Endothelial cell of umbilical vein (primary cell): ENCODE measurements around the gene ARF6. TPM values are rescaled to one million over a fixed set of nuclear protein-coding genes. Genes with fewer than 3 reads are reported as not detected.

ENCODE experiments used
- BruUV-seq: library from RNA; stranded (reverse); fragments of 400-500 nt; replicated peaks from 2 replicates; lab custom pipeline; 2021; lab: Mats Ljungman, UMichigan
- CTCF ChIA-PET: fragments of 300-600, 350-600 bp; sonication (Branson Sonifier 250); formaldehyde crosslinking; loops from one replicate; lab custom pipeline; 2021; ENCODE audit warnings: antibody characterized with exemption, inconsistent platforms; lab: Charles Lee
- POLR2A ChIA-PET: fragments of 300-600, 350-600 bp; sonication (Branson Sonifier 250); formaldehyde crosslinking; loops from one replicate; lab custom pipeline; 2021; ENCODE audit warnings: antibody characterized with exemption, inconsistent platforms; lab: Charles Lee
- DNase-seq: peaks from one replicate; pipeline ENCODE4 v3.0.0-alpha.2; 2011; ENCODE audit warnings: low read depth, low spot score
- FAIRE-seq: peaks from 2 replicates; lab custom pipeline; 2011; peaks lifted over from hg19 to GRCh38; lab: Jason Lieb, UNC
- H2AFZ ChIP-seq: 2 replicates; pipeline ENCODE4 v1.6.0; 2012; ENCODE audit warnings: low read depth, low read length, control low read depth, inconsistent platforms
- H3K27ac ChIP-seq: 2 replicates; pipeline ENCODE4 v1.5.1; 2011; ENCODE audit warnings: low read depth, mild to moderate bottlenecking, control low read depth, low read length, moderate library complexity; ENCODE audit not compliant: insufficient read depth
- H3K27me3 ChIP-seq, 2 experiments: 2 replicates each; pipeline versions ENCODE4 v1.6.0 to v1.6.1; 2011; ENCODE audit warnings: low read length in 2 of 2, mixed read lengths in 1 of 2; ENCODE audit not compliant: control insufficient read depth in 2 of 2, insufficient read depth in 2 of 2
- H3K36me3 ChIP-seq, 2 experiments: 2 replicates in 1 of 2; 3 replicates in 1 of 2; pipeline ENCODE4 v1.5.1; 2011; ENCODE audit warnings: low read length in 2 of 2, mild to moderate bottlenecking in 1 of 2, moderate library complexity in 1 of 2; ENCODE audit not compliant: control insufficient read depth in 2 of 2, insufficient read depth in 2 of 2; ENCODE audit errors: extremely low read depth in 1 of 2
- H3K4me1 ChIP-seq: 3 replicates; pipeline ENCODE4 v1.5.1; 2011; ENCODE audit warnings: mild to moderate bottlenecking, low read length; ENCODE audit not compliant: control insufficient read depth, insufficient read depth; ENCODE audit errors: extremely low read depth
- H3K4me2 ChIP-seq: 2 replicates; pipeline ENCODE4 v1.6.1; 2011; ENCODE audit warnings: low read length, control low read depth, mixed read lengths; ENCODE audit not compliant: insufficient read depth
- H3K4me3 ChIP-seq, 3 experiments: fragments of 200-600 bp in 1 of 3; sonication (generic), shearing (Covaris generic) in 1 of 3; replicated peaks in 1 of 3; 2 replicates each; pipeline ENCODE4 v1.5.1; 2011 to 2016; ENCODE audit warnings: control low read depth in 3 of 3, low read length in 3 of 3, mild to moderate bottlenecking in 2 of 3, inconsistent platforms in 1 of 3, low read depth in 1 of 3, moderate library complexity in 1 of 3; ENCODE audit not compliant: insufficient read depth in 1 of 3
- H3K79me2 ChIP-seq: 2 replicates; pipeline ENCODE4 v1.6.0; 2012; ENCODE audit warnings: low read length, inconsistent platforms; ENCODE audit not compliant: control insufficient read depth, insufficient read depth
- H3K9ac ChIP-seq: replicated peaks from 2 replicates; pipeline ENCODE3; 2011; ENCODE audit warnings: low read length, control low read depth; ENCODE audit not compliant: insufficient read depth; ENCODE audit errors: extremely low read depth
- H3K9me1 ChIP-seq: replicated peaks from 3 replicates; pipeline ENCODE4 v1.6.0; 2011; ENCODE audit warnings: mild to moderate bottlenecking, low read length; ENCODE audit not compliant: control insufficient read depth, insufficient read depth; ENCODE audit errors: extremely low read depth
- H3K9me3 ChIP-seq: replicated peaks from 2 replicates; pipeline ENCODE4 v1.5.1; 2012; ENCODE audit warnings: low read length, inconsistent platforms; ENCODE audit not compliant: control insufficient read depth, insufficient read depth
- H4K20me1 ChIP-seq: replicated peaks from 2 replicates; pipeline ENCODE3; 2011; ENCODE audit warnings: mild to moderate bottlenecking, low read length; ENCODE audit not compliant: control insufficient read depth, insufficient read depth; ENCODE audit errors: extremely low read depth
- CTCF ChIP-seq, 2 donors: IDR thresholded peaks; 1 replicate in 1 of 2; 2 replicates in 1 of 2; pipeline ENCODE4 v1.5.1; 2011; ENCODE audit warnings: low read length in 2 of 2, mild to moderate bottlenecking in 2 of 2, moderate library complexity in 2 of 2, control low read depth in 1 of 2, inconsistent platforms in 1 of 2, low read depth in 1 of 2; ENCODE audit not compliant: insufficient read depth in 1 of 2; ENCODE audit errors: extremely low read depth in 1 of 2
- EZH2 ChIP-seq: IDR thresholded peaks from 2 replicates; pipeline ENCODE4 v1.6.1; 2012; ENCODE audit warnings: borderline replicate concordance, low read depth, mild to moderate bottlenecking, moderate library complexity, low read length, inconsistent platforms; ENCODE audit not compliant: severe bottlenecking
- FOS ChIP-seq: IDR thresholded peaks from 2 replicates; pipeline ENCODE4 v1.6.1; 2011; ENCODE audit warnings: mild to moderate bottlenecking, low read length, moderate library complexity, borderline replicate concordance; ENCODE audit not compliant: insufficient read depth
- JUN ChIP-seq: IDR thresholded peaks from 2 replicates; pipeline ENCODE4 v1.6.1; 2011; ENCODE audit warnings: borderline replicate concordance, low read depth; ENCODE audit not compliant: insufficient read length, insufficient read depth
- MAX ChIP-seq: IDR thresholded peaks from 2 replicates; pipeline ENCODE4 v1.6.1; 2011; ENCODE audit not compliant: insufficient read depth, insufficient read length
- MYC ChIP-seq: IDR thresholded peaks from one replicate; pipeline ENCODE4 v1.6.1; 2011; ENCODE audit warnings: mild to moderate bottlenecking, low read depth, low read length
- POLR2A ChIP-seq: IDR thresholded peaks from 2 replicates; pipeline ENCODE4 v1.6.1; 2012; ENCODE audit warnings: low read depth, mild to moderate bottlenecking, control low read depth, low read length
- POLR2AphosphoS5 ChIP-seq: IDR thresholded peaks from 2 replicates; pipeline ENCODE4 v1.6.1; 2012; ENCODE audit warnings: low read depth, mild to moderate bottlenecking, control low read depth, low read length, moderate library complexity; ENCODE audit not compliant: insufficient read depth
- dilution Hi-C: fragments of 300-500 bp; cut with MboI; formaldehyde crosslinking; loops from one replicate; pipeline ENCODE4 v1.15.0; 2019; ENCODE audit warnings: low sequenced_read_pairs; ENCODE audit not compliant: extremely low pct_ligation_motif_present
- intact Hi-C: fragments of 100-400 bp; cut with micrococcal nuclease; formaldehyde crosslinking; loops from one replicate; pipeline ENCODE4 v1.10.0; 2022
- polyA plus RNA-seq, 4 experiments: library from polyadenylated mRNA; depleted of rRNA in 3 of 4; stranded (reverse) in 3 of 4; unstranded in 1 of 4; fragments of >200 nt; gene quantifications; 2 replicates each; pipeline versions ENCODE4 v1.2.1 to v1.2.3, GENCODE V29; 2011 to 2012; ENCODE audit warnings: missing spikeins in 1 of 4
- total RNA-seq: library from RNA; stranded (reverse); gene quantifications from 2 replicates; pipeline ENCODE4 v1.2.3, GENCODE V29; 2021

Gene ARF6
- total and polyA plus RNA-seq, 2 donors (not counting 3 experiments of a cell fraction or from before 2014, with no cell fraction given) = 21.7 to 73.6 TPM

GRCh38 chr14:49897965-49898364 lies 5.1 kb downstream of the ARF6 start:
- dilution Hi-C loops (no loop called here), intact Hi-C loops (no loop called here)
- H3K79me2 ChIP-seq = peaks cover 56% of the 10 kb centered on the region
- no peaks in the 10 kb centered on the region for H3K27me3 ChIP-seq
- H4K20me1 ChIP-seq = peaks cover 4% of the 10 kb centered on the region
- ChIA-PET POLR2A (no interaction called here), CTCF (interaction anchor here (0.9 to 1.4 kb wide), 5 partner anchors 9 to 207 kb away, joined by 3 to 6 read pairs (median 5); no protein-coding TSS in a partner anchor)
- no peak overlapping the region for H2AFZ ChIP-seq
- peaks cover 36% of the 10 kb centered on the region for H3K4me1 ChIP-seq
- no peak overlapping the region for H3K9ac ChIP-seq
- BruUV-seq = no TSS peak
- H3K4me2 ChIP-seq = peak overlapping the region; percentile 94
- no peak for TF ChIP-seq MAX
- TF ChIP-seq MYC = no peak
- TF ChIP-seq JUN = no peak
- TF ChIP-seq EZH2 = no peak
- H3K9me3 ChIP-seq = no peaks in the 10 kb centered on the region
- no peak overlapping the region for H3K27ac ChIP-seq
- peak overlapping the region in 1 of 3 experiments; percentile 70 for H3K4me3 ChIP-seq
- no peaks in the 10 kb centered on the region for H3K9me1 ChIP-seq
- DNase-seq (no peak), FAIRE-seq (no peak)
- H3K36me3 ChIP-seq = peaks cover 0 to 5% of the 10 kb centered on the region in 2 experiments

- H3K9me3 ChIP-seq = no peaks in the 10 kb centered on the region
- DNase-seq (no peak), FAIRE-seq (no peak)
- H3K4me3 ChIP-seq = no peak overlapping the region
- CTCF ChIA-PET = interaction anchor here (1.4 kb wide), 2 partner anchors 9 to 33 kb away, joined by 5 to 6 read pairs; no protein-coding TSS in a partner anchor
- peaks cover 4% of the 10 kb centered on the region for H4K20me1 ChIP-seq
- H2AFZ ChIP-seq = no peak overlapping the region
- H3K4me2 ChIP-seq = peak overlapping the region; percentile 94
- peaks cover 51% of the 10 kb centered on the region for H3K79me2 ChIP-seq
- H3K27ac ChIP-seq = no peak overlapping the region
- BruUV-seq = no TSS peak
- no peaks in the 10 kb centered on the region for H3K27me3 ChIP-seq
- dilution Hi-C loops (no loop called here), intact Hi-C loops (no loop called here)
- POLR2A ChIA-PET = no interaction called here
- no peak overlapping the region for H3K9ac ChIP-seq
- peaks cover 0 to 5% of the 10 kb centered on the region in 2 experiments for H3K36me3 ChIP-seq
- no peaks in the 10 kb centered on the region for H3K9me1 ChIP-seq
- TF ChIP-seq EZH2 (no peak), MYC (no peak), FOS (no peak), MAX (no peak), POLR2AphosphoS5 (no peak), POLR2A (no peak), CTCF (IDR thresholded peaks at IDR 0.05; ENCODE audit: extremely low read depth in 1 of 2, insufficient read depth in 1 of 2, low read depth in 1 of 2, low read length in 2 of 2) (no peak), JUN (no peak)
- H3K4me1 ChIP-seq = peaks cover 36% of the 10 kb centered on the region
These were observed 5.6 kb downstream of the ARF6 start for GRCh38 chr14:49898485-49898884.
